Muscle layer of colon (tissue), 2 donors: ENCODE results near the gene ANKRD17.

Experiments
- H3K27ac ChIP-seq: one replicate; pipeline ENCODE4 v1.7.0; 2013; ENCODE audit warnings: low read depth, mild to moderate bottlenecking, low read length, moderate library complexity
- H3K27me3 ChIP-seq, 2 donors: one replicate each; pipeline ENCODE4 v1.7.0; 2013; ENCODE audit warnings: low read length in 2 of 2, mild to moderate bottlenecking in 2 of 2; ENCODE audit not compliant: insufficient read depth in 2 of 2, control insufficient read depth in 1 of 2
- H3K36me3 ChIP-seq: one replicate; pipeline ENCODE4 v1.7.0; 2013; ENCODE audit warnings: mild to moderate bottlenecking, low read length; ENCODE audit not compliant: insufficient read depth
- H3K4me1 ChIP-seq: one replicate; pipeline ENCODE4 v1.7.0; 2013; ENCODE audit warnings: mild to moderate bottlenecking, low read length; ENCODE audit not compliant: insufficient read depth
- H3K4me3 ChIP-seq, 2 donors: one replicate each; pipeline ENCODE4 v1.7.0; 2013; ENCODE audit warnings: low read length in 2 of 2, low read depth in 1 of 2, mild to moderate bottlenecking in 1 of 2, moderate library complexity in 1 of 2
- H3K9ac ChIP-seq: one replicate; pipeline ENCODE4 v1.7.0; 2013; ENCODE audit warnings: low read length
- H3K9me3 ChIP-seq: one replicate; pipeline ENCODE4 v1.7.0; 2013; ENCODE audit warnings: mild to moderate bottlenecking, low read length
- donor health status: abdominal sarcoma.
- donor health status: Adenocarcinoma of cecum.

ANKRD17 gene

GRCh38 chr4:73193155-73193554 lies 65.4 kb downstream of the ANKRD17 start:
- Histone ChIP-seq H3K9ac (no peak overlapping the region), H3K27me3 (no peaks in the 10 kb centered on the region), H3K9me3 (no peaks in the 10 kb centered on the region), H3K4me3 (no peak overlapping the region), H3K36me3 (no peaks in the 10 kb centered on the region), H3K4me1 (no peaks in the 10 kb centered on the region), H3K27ac (no peak overlapping the region)

GRCh38 chr4:73189274-73189810 lies 69.3 kb downstream of the ANKRD17 start:
- Histone ChIP-seq H3K9me3 (no peaks in the 10 kb centered on the region), H3K27ac (no peak overlapping the region), H3K27me3 (no peaks in the 10 kb centered on the region), H3K36me3 (no peaks in the 10 kb centered on the region), H3K4me1 (peaks cover 13% of the 10 kb centered on the region), H3K4me3 (no peak overlapping the region), H3K9ac (no peak overlapping the region)

GRCh38 chr4:73187325-73187724 lies 71.3 kb downstream of the ANKRD17 start:
- Histone ChIP-seq H3K9ac (no peak overlapping the region), H3K4me1 (peaks cover 15% of the 10 kb centered on the region), H3K4me3 (no peak overlapping the region), H3K9me3 (no peaks in the 10 kb centered on the region), H3K36me3 (no peaks in the 10 kb centered on the region), H3K27ac (no peak overlapping the region), H3K27me3 (no peaks in the 10 kb centered on the region)

DNA sequence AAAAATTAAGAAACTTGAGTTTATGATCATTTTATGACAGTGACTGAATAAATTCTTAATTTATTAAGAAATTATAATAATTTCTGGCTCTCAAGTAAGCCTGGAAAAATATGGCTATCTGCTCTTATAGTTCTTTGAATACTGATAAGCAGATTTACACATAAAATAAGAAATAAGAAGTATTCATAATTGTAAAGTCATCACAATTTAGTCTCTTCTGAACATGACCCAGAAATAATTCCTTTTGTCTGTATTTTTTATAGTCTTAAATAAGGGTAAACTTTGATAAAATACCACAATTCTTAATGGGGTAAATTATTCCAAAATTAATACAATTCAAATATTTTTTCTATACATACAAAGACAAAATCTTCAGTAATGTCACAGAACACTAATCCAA lies 72.7 kb downstream of the ANKRD17 start:
- Histone ChIP-seq H3K9ac (no peak overlapping the region), H3K36me3 (no peaks in the 10 kb centered on the region), H3K9me3 (no peaks in the 10 kb centered on the region), H3K4me1 (peaks cover 16% of the 10 kb centered on the region), H3K4me3 (no peak overlapping the region), H3K27me3 (no peaks in the 10 kb centered on the region), H3K27ac (no peak overlapping the region)

- H3K9me3 ChIP-seq: no peaks in the 10 kb centered on the region
- no peak overlapping the region for H3K9ac ChIP-seq
- H3K36me3 ChIP-seq: no peaks in the 10 kb centered on the region
- peaks cover 3% of the 10 kb centered on the region for H3K4me1 ChIP-seq
- H3K4me3 ChIP-seq: no peak overlapping the region
- H3K27me3 ChIP-seq: no peaks in the 10 kb centered on the region
- H3K27ac ChIP-seq: no peak overlapping the region
Observed at GRCh38 chr4:73181231-73181630, 77.4 kb downstream of the ANKRD17 start.

DNA sequence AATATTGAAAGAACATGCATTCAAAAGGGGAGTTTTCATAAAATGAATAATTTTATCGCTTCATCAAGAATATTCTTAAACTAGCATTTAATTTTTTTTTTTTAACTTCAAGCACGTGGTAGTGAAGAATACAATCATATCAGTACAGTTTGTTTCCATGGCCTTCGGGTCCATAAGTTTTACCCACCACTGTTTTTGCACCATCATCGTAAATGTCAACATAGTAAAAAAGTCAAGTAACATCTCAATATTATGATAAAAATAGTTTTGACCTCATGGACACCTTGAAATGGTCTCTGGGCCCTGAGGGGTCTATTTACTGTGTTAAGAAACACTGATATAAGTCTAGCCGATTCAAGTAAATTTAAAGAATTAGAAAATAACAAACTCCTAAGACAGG lies 80.2 kb downstream of the ANKRD17 start:
- Histone ChIP-seq H3K4me3 (no peak overlapping the region), H3K36me3 (peaks cover 10% of the 10 kb centered on the region), H3K4me1 (peaks cover 3% of the 10 kb centered on the region), H3K9ac (no peak overlapping the region), H3K9me3 (no peaks in the 10 kb centered on the region), H3K27me3 (no peaks in the 10 kb centered on the region), H3K27ac (no peak overlapping the region)

GRCh38 chr4:73172161-73172560 lies 86.4 kb downstream of the ANKRD17 start:
- Histone ChIP-seq H3K36me3 (peaks cover 42% of the 10 kb centered on the region), H3K4me1 (no peaks in the 10 kb centered on the region), H3K9me3 (no peaks in the 10 kb centered on the region), H3K9ac (no peak overlapping the region), H3K4me3 (no peak overlapping the region), H3K27ac (no peak overlapping the region), H3K27me3 (no peaks in the 10 kb centered on the region)

DNA sequence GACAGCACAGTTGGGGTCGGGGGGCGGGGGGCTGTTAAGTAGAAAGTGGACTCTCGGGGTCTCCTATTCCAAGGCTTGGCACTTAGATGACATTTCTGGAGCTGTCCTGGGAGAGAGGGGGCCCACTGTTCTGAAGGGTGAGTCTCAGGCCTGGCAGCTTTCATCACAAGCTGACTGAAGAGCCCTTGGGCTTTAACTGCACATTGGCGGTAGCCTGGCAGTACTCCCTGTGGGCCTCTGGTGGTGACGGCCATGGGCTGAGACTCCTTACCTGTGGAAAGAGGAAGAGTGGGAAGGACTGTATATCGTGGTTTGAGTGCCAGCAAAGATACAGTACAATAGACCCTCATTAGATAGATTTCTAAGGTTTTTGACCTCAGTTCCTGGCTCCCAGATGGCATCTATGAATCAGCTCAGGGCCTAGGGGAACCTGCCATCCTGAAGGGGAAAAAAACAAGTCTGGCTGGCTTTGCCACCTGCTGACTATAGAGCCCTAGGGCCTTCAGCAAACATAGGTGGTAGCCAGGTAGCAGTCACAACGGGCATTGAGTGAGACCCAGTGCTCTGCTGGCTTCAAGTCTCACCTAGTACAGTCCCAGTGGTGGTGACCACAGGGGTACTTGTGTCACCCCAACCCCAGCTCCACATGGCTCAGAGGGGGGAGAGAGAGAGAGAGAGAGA lies 87.9 kb downstream of the ANKRD17 start:
- H3K9ac ChIP-seq: no peak overlapping the region
- H3K9me3 ChIP-seq: peaks cover 8% of the 10 kb centered on the region
- peaks cover 42% of the 10 kb centered on the region for H3K36me3 ChIP-seq
- no peak overlapping the region for H3K4me3 ChIP-seq
- H3K4me1 ChIP-seq: no peaks in the 10 kb centered on the region
- no peaks in the 10 kb centered on the region for H3K27me3 ChIP-seq
- H3K27ac ChIP-seq: no peak overlapping the region

DNA sequence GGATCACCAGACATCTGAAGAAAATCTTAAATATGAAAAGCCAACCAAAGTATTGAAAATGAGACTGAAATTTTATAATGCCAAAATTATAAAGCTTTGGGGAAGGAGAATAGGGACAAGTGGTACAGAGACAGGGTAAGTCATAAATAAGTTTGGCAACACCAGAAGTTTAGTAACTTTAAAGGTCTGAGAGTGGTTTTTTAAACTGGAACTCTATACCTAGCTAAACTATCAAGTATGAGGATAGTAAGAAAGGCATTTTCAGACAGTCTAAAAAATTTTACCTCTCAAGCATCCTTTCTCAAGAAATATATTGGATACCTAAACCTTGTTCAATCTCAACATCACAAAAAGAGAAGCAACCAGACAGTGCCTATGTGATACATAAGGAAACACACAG lies 92.4 kb downstream of the ANKRD17 start:
- no peak overlapping the region for H3K4me3 ChIP-seq
- no peak overlapping the region for H3K27ac ChIP-seq
- peaks cover 8% of the 10 kb centered on the region for H3K9me3 ChIP-seq
- peaks cover 35% of the 10 kb centered on the region for H3K36me3 ChIP-seq
- H3K9ac ChIP-seq: no peak overlapping the region
- no peaks in the 10 kb centered on the region for H3K4me1 ChIP-seq
- H3K27me3 ChIP-seq: no peaks in the 10 kb centered on the region

- Histone ChIP-seq H3K9ac (no peak overlapping the region), H3K9me3 (peaks cover 8% of the 10 kb centered on the region), H3K4me1 (no peaks in the 10 kb centered on the region), H3K27ac (no peak overlapping the region), H3K4me3 (no peak overlapping the region), H3K36me3 (peaks cover 9% of the 10 kb centered on the region), H3K27me3 (no peaks in the 10 kb centered on the region)
Observed at GRCh38 chr4:73161527-73162185, 96.9 kb downstream of the ANKRD17 start.

DNA sequence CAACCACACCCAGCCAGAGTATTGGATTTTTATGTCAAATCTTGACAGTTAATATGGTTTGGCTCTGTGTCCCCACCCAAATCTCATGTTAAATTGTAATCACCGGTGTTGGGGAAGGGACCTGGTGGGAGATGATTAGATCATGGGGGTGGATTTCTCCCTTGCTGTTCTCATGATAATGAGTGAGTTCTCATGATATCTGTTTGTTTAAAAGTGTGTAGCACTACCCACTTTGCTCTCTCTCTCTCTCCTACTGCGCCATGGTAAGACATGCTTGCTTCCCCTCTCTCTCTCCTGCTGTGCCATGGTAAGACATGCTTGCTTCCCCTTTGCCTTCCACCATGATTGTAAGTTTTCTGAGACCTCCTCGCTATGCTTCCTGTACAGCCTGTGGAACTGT lies 102.2 kb downstream of the ANKRD17 start:
- H3K27me3 ChIP-seq: no peaks in the 10 kb centered on the region
- H3K36me3 ChIP-seq: peaks cover 18% of the 10 kb centered on the region
- H3K4me3 ChIP-seq: no peak overlapping the region
- no peaks in the 10 kb centered on the region for H3K9me3 ChIP-seq
- no peak overlapping the region for H3K27ac ChIP-seq
- no peaks in the 10 kb centered on the region for H3K4me1 ChIP-seq
- no peak overlapping the region for H3K9ac ChIP-seq

GRCh38 chr4:73152893-73153292 lies 105.7 kb downstream of the ANKRD17 start:
- H3K36me3 ChIP-seq: peaks cover 25% of the 10 kb centered on the region
- no peak overlapping the region for H3K9ac ChIP-seq
- no peaks in the 10 kb centered on the region for H3K9me3 ChIP-seq
- H3K27ac ChIP-seq: no peak overlapping the region
- H3K27me3 ChIP-seq: no peaks in the 10 kb centered on the region
- H3K4me3 ChIP-seq: no peak overlapping the region
- H3K4me1 ChIP-seq: no peaks in the 10 kb centered on the region
